H9 (cell line): ENCODE measurements around the gene CHPF. TPM values are rescaled to one million over a fixed set of nuclear protein-coding genes. Genes with fewer than 3 reads are reported as not detected.
A peak's percentile ranks its signal among the peaks of the same experiment; 100 is the strongest.

ENCODE experiments used
- DNase-seq: peaks from one replicate; pipeline ENCODE4 v3.0.0-alpha.2; 2017
- H2AFZ ChIP-seq: one replicate; pipeline ENCODE4 v1.6.1; 2013; ENCODE audit warnings: mild to moderate bottlenecking, low read length, control low read depth, moderate library complexity
- H2AK5ac ChIP-seq: 2 replicates; pipeline ENCODE4 v1.6.1; 2013; ENCODE audit warnings: low read length, control low read depth, mixed read lengths; ENCODE audit not compliant: insufficient read length
- H2BK120ac ChIP-seq: one replicate; pipeline ENCODE4 v1.6.1; 2013; ENCODE audit warnings: low read depth, mild to moderate bottlenecking, low read length, control low read depth, inconsistent platforms; ENCODE audit not compliant: poor library complexity, severe bottlenecking
- H2BK12ac ChIP-seq: 2 replicates; pipeline ENCODE4 v1.6.1; 2013; ENCODE audit warnings: low read length, control low read depth, mixed read lengths, low read depth; ENCODE audit not compliant: insufficient read length
- H2BK15ac ChIP-seq: 2 replicates; pipeline ENCODE4 v1.6.1; 2013; ENCODE audit warnings: low read depth, low read length, control low read depth
- H2BK20ac ChIP-seq: one replicate; pipeline ENCODE4 v1.6.1; 2013; ENCODE audit warnings: low read depth, mild to moderate bottlenecking, low read length, control low read depth, inconsistent platforms; ENCODE audit not compliant: poor library complexity, severe bottlenecking
- H2BK5ac ChIP-seq: 2 replicates; pipeline ENCODE4 v1.6.1; 2013; ENCODE audit warnings: low read length, control low read depth, mixed read lengths; ENCODE audit not compliant: insufficient read length
- H3K14ac ChIP-seq: 2 replicates; pipeline ENCODE4 v1.6.1; 2013; ENCODE audit warnings: low read length, control low read depth; ENCODE audit not compliant: insufficient read depth
- H3K18ac ChIP-seq: 2 replicates; pipeline ENCODE4 v1.6.1; 2013; ENCODE audit warnings: low read depth, mild to moderate bottlenecking, mixed read lengths, low read length, control low read depth; ENCODE audit not compliant: insufficient read length
- H3K23ac ChIP-seq: 2 replicates; pipeline ENCODE4 v1.6.1; 2013; ENCODE audit warnings: low read length, control low read depth, mixed read lengths, low read depth; ENCODE audit not compliant: insufficient read length
- H3K23me2 ChIP-seq: 2 replicates; pipeline ENCODE4 v1.6.1; 2013; ENCODE audit warnings: low read depth, mild to moderate bottlenecking, mixed read lengths, low read length, control low read depth; ENCODE audit not compliant: insufficient read length, poor library complexity, severe bottlenecking
- H3K27ac ChIP-seq: 2 replicates; pipeline ENCODE4 v1.5.1; 2013; ENCODE audit warnings: low read length, control low read depth, mixed read lengths, low read depth; ENCODE audit not compliant: insufficient read length
- H3K27me3 ChIP-seq: 2 replicates; pipeline ENCODE4 v1.6.1; 2013; ENCODE audit warnings: low read length, control low read depth, inconsistent platforms; ENCODE audit not compliant: insufficient read depth
- H3K4ac ChIP-seq: 2 replicates; pipeline ENCODE4 v1.6.1; 2013; ENCODE audit warnings: low read depth, mild to moderate bottlenecking, control low read depth, inconsistent platforms, low read length, moderate library complexity
- H3K4me1 ChIP-seq: 2 replicates; pipeline ENCODE4 v1.6.1; 2013; ENCODE audit warnings: low read length, control low read depth, inconsistent platforms; ENCODE audit not compliant: insufficient read depth
- H3K4me2 ChIP-seq: 2 replicates; pipeline ENCODE4 v1.6.1; 2013; ENCODE audit warnings: low read length, control low read depth, mixed read lengths; ENCODE audit not compliant: insufficient read length, insufficient read depth
- H3K56ac ChIP-seq: 2 replicates; pipeline ENCODE4 v1.6.1; 2013; ENCODE audit warnings: low read depth, mild to moderate bottlenecking, mixed read lengths, low read length, control low read depth; ENCODE audit not compliant: insufficient read length
- H3K79me1 ChIP-seq: 2 replicates; pipeline ENCODE4 v1.6.1; 2013; ENCODE audit warnings: low read depth, mild to moderate bottlenecking, moderate library complexity, low read length, control low read depth, inconsistent platforms; ENCODE audit not compliant: insufficient read depth, poor library complexity, severe bottlenecking
- H3K79me2 ChIP-seq: 2 replicates; pipeline ENCODE4 v1.6.1; 2013; ENCODE audit warnings: low read length, control low read depth, inconsistent platforms; ENCODE audit not compliant: insufficient read depth
- H3K9ac ChIP-seq: 2 replicates; pipeline ENCODE4 v1.6.1; 2013; ENCODE audit warnings: low read length, control low read depth, mixed read lengths; ENCODE audit not compliant: insufficient read length; ENCODE audit errors: extremely low read depth
- H3K9me3 ChIP-seq: one replicate; pipeline ENCODE4 v1.6.1; 2013; ENCODE audit warnings: low read depth, low read length, inconsistent platforms; ENCODE audit not compliant: control insufficient read depth
- H3T11ph ChIP-seq: one replicate; pipeline ENCODE4 v1.6.1; 2013; ENCODE audit warnings: mild to moderate bottlenecking, low read length, control low read depth, inconsistent platforms
- H4K20me1 ChIP-seq: one replicate; pipeline ENCODE4 v1.6.1; 2013; ENCODE audit not compliant: control insufficient read depth, insufficient read length, insufficient read depth
- H4K5ac ChIP-seq: 2 replicates; pipeline ENCODE4 v1.6.1; 2013; ENCODE audit warnings: low read depth, mild to moderate bottlenecking, mixed read lengths, low read length, control low read depth; ENCODE audit not compliant: insufficient read length
- H4K8ac ChIP-seq: replicated peaks from 2 replicates; pipeline ENCODE4 v1.6.1; 2013; ENCODE audit warnings: low read length, control low read depth, mixed read lengths, low read depth; ENCODE audit not compliant: insufficient read length
- H4K91ac ChIP-seq: 2 replicates; pipeline ENCODE4 v1.6.1; 2013; ENCODE audit warnings: low read depth, mild to moderate bottlenecking, moderate library complexity, mixed read lengths, low read length, control low read depth; ENCODE audit not compliant: insufficient read length
- H3K27ac Mint-ChIP-seq, 3 experiments: 2 replicates in 2 of 3; 3 replicates in 1 of 3; pipeline ENCODE4 v1.8.0; 2020 to 2021; ENCODE audit warnings: mixed read lengths in 3 of 3, mild to moderate bottlenecking in 1 of 3, moderate library complexity in 1 of 3
- H3K27me3 Mint-ChIP-seq: 2 replicates; pipeline ENCODE4 v1.8.0; 2021; ENCODE audit warnings: low read depth, mild to moderate bottlenecking, moderate library complexity, mixed read lengths
- H3K36me3 Mint-ChIP-seq, 3 experiments: 2 replicates in 2 of 3; 3 replicates in 1 of 3; pipeline ENCODE4 v1.8.0; 2020 to 2021; ENCODE audit warnings: low read depth in 3 of 3, mixed read lengths in 3 of 3; ENCODE audit not compliant: insufficient read depth in 1 of 3
- H3K4me1 Mint-ChIP-seq, 2 experiments: 2 replicates each; pipeline ENCODE4 v1.8.0; 2020; ENCODE audit warnings: mixed read lengths in 2 of 2
- H3K4me3 Mint-ChIP-seq, 2 experiments: 2 replicates in 1 of 2; 3 replicates in 1 of 2; pipeline ENCODE4 v1.8.0; 2020 to 2021; ENCODE audit warnings: mild to moderate bottlenecking in 2 of 2, mixed read lengths in 2 of 2, moderate library complexity in 1 of 2
- H3K9me3 Mint-ChIP-seq, 2 experiments: 2 replicates in 1 of 2; 3 replicates in 1 of 2; pipeline ENCODE4 v1.8.0; 2020; ENCODE audit warnings: mild to moderate bottlenecking in 2 of 2, mixed read lengths in 2 of 2, moderate library complexity in 1 of 2
- CTCF ChIP-seq: fragments of 200-600 bp; sonication (generic); conservative IDR thresholded peaks from 3 replicates; pipeline ENCODE4 v1.8.0; 2021; ENCODE audit warnings: antibody characterized with exemption, mild to moderate bottlenecking
- WGBS: extraction: QIAGEN DNeasy Blood & Tissue Kit; methylation state at CpG from one replicate; pipeline ENCODE4 v1.1.7; 2013; ENCODE audit warnings: missing lambda C conversion rate, low lambda C conversion rate, mixed read lengths; ENCODE audit not compliant: insufficient read length; ENCODE audit errors: extremely low coverage; 5-methylcytosine and 5-hydroxymethylcytosine counted together
- total RNA-seq: library from RNA; stranded (reverse); gene quantifications from 2 replicates; pipeline ENCODE4 v1.2.1, GENCODE V29; 2021

The CHPF gene
- total RNA-seq, 1 experiment from 2014 or later: 46.5 TPM

DNA sequence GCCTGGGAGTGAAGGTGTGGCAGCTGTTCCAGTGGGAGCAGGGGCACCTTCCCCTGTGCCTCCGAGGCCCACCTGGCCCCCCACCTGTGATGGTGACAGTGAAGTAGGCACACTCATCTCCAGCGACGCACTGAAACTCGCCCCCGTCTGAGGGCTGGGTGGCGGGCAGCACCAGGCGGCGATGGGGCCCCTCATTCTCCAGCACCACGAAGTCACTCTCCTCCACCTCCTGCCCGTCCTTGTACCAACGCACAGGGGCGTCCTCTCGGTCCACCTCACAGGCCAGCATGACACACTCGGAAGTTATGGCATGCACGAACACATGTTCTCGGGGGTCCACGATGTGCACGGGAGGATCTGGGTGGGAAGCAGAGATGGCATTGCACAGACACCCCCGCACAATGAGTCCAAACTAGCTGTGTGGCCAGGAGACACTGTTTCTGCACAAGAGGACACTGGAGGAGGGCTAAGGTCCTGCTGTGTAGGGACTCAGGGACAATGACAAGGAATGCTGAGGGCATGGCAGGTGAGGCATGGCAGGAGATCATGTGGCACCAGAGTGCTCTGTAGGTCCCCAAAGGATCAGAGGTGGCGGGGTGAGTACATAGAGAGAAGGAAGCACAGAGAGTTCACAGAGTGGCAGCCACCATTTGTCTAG lies 19.8 kb upstream of the CHPF start:
- Histone ChIP-seq H3K23me2 (no peaks in the 10 kb centered on the region), H2BK20ac (no peak overlapping the region), H4K20me1 (no peaks in the 10 kb centered on the region), H4K8ac (no peak overlapping the region), H3K4me2 (no peak overlapping the region), H3K9ac (no peak overlapping the region), H3K18ac (no peak overlapping the region), H3K79me2 (no peaks in the 10 kb centered on the region), H4K91ac (no peak overlapping the region), H3K4me1 (peaks cover 26% of the 10 kb centered on the region; the same call in 1 of the 2 replicates), H2AFZ (no peak overlapping the region), H3K27ac (no peak overlapping the region), H2BK15ac (no peak overlapping the region), H3K9me3 (no peaks in the 10 kb centered on the region), H2BK5ac (no peak overlapping the region), H4K5ac (no peak overlapping the region), H2BK12ac (no peak overlapping the region), H3K56ac (no peak overlapping the region), H3K14ac (no peak overlapping the region), H3K27me3 (no peaks in the 10 kb centered on the region), H3T11ph (no peak overlapping the region), H3K4ac (no peak overlapping the region), H2BK120ac (no peak overlapping the region), H3K23ac (no peak overlapping the region), H2AK5ac (no peak overlapping the region), H3K79me1 (no peaks in the 10 kb centered on the region)
- Mint-ChIP-seq H3K36me3 (peaks cover 46 to 79% (median 60%) of the 10 kb centered on the region in 3 experiments), H3K4me1 (peaks cover 69 to 71% of the 10 kb centered on the region in 2 experiments), H3K4me3 (no peak overlapping the region; a peak in 1 of 5 replicates), H3K27me3 (no peaks in the 10 kb centered on the region; the same call in 1 of the 2 replicates), H3K27ac (peak overlapping the region in 2 of 3 experiments; percentile 66 to 75; a peak in 2 of 7 replicates), H3K9me3 (no peaks in the 10 kb centered on the region; a peak in 2 of 5 replicates)
- TF ChIP-seq CTCF: no peak
- no peak for DNase-seq
- WGBS: no CpG with 5 or more reads among the region's 20 CpGs
